K562 (cell line): Measurements from ENCODE around the gene DTD1. TPM values are rescaled to one million over a fixed set of nuclear protein-coding genes. Genes with fewer than 3 reads are reported as not detected.

ENCODE experiments used
- ASH1L ChIP-seq: fragments of 450-650 bp; IDR thresholded peaks from 2 replicates; pipeline ENCODE4 v1.6.1; 2018; ENCODE audit warnings: borderline replicate concordance, mild to moderate bottlenecking, low read depth; ENCODE audit not compliant: partially characterized antibody
- ATF6 ChIP-seq: sonication (generic); formaldehyde crosslinking; IDR thresholded peaks from 2 replicates; pipeline ENCODE4 v1.4.0; 2020; ENCODE audit warnings: mild to moderate bottlenecking, missing genetic modification reagents
- CXXC5 ChIP-seq: fragments of 250-450 bp; sonication (Bioruptor Pico); IDR thresholded peaks from 2 replicates; pipeline ENCODE4 v1.8.0; 2022; ENCODE audit warnings: inconsistent platforms, mild to moderate bottlenecking, moderate library complexity
- EGR1 ChIP-seq: fragments of 450-650 bp; conservative IDR thresholded peaks from 2 replicates; pipeline ENCODE4 v1.6.1; 2017; ENCODE audit warnings: mild to moderate bottlenecking
- ELF1 ChIP-seq: fragments of 200-800 bp; sonication (Bioruptor generic); IDR thresholded peaks from 2 replicates; pipeline ENCODE4 v1.6.1; 2016; ENCODE audit warnings: missing genetic modification characterization, missing compliant biosample characterization
- FIP1L1 ChIP-seq: fragments of 200-400 bp; formaldehyde crosslinking; IDR thresholded peaks from 2 replicates; pipeline ENCODE4 v1.6.1; 2018; ENCODE audit warnings: mild to moderate bottlenecking, low read depth, low read length; ENCODE audit not compliant: poor library complexity, severe bottlenecking
- FOXM1 ChIP-seq, 2 experiments: fragments of 450-650 bp in 1 of 2; sonication (generic) in 1 of 2; formaldehyde crosslinking in 1 of 2; IDR thresholded peaks; 2 replicates each; pipeline versions ENCODE4 v1.6.1 to v1.9.0; 2017 to 2022; ENCODE audit warnings: low read depth in 2 of 2, mild to moderate bottlenecking in 2 of 2, missing genetic modification reagents in 1 of 2, moderate library complexity in 1 of 2
- JUND ChIP-seq, 2 experiments: IDR thresholded peaks; 2 replicates in 1 of 2; 3 replicates in 1 of 2; pipeline ENCODE4 v1.6.1; 2011; ENCODE audit warnings: borderline replicate concordance in 2 of 2, low read depth in 2 of 2, low read length in 2 of 2, improper control_type of control experiment in 1 of 2, missing biosample characterization in 1 of 2, missing genetic modification characterization in 1 of 2, missing genetic modification reagents in 1 of 2
- KDM4B ChIP-seq, 2 experiments: fragments of 450-650 bp in 1 of 2; sonication (generic) in 1 of 2; IDR thresholded peaks; 2 replicates each; pipeline ENCODE4 v1.6.1; 2016 to 2017; ENCODE audit warnings: borderline replicate concordance in 2 of 2, antibody characterized with exemption in 1 of 2, low read depth in 1 of 2, mild to moderate bottlenecking in 1 of 2
- KDM5B ChIP-seq: fragments of 200-600 bp; sonication (generic); IDR thresholded peaks from 2 replicates; pipeline ENCODE4 v1.6.1; 2012; ENCODE audit warnings: low read depth, mild to moderate bottlenecking, moderate library complexity, low read length, control low read depth, inconsistent platforms; ENCODE audit not compliant: insufficient replicate concordance
- KHSRP ChIP-seq: fragments of 450-650 bp; IDR thresholded peaks from 2 replicates; pipeline ENCODE4 v1.6.1; 2017
- NCOA6 ChIP-seq: fragments of 450-650 bp; IDR thresholded peaks from 2 replicates; pipeline ENCODE4 v1.6.1; 2017; ENCODE audit warnings: mild to moderate bottlenecking
- PHF8 ChIP-seq: fragments of 200-600 bp; sonication (generic); IDR thresholded peaks from 2 replicates; pipeline ENCODE4 v1.6.1; 2012; ENCODE audit warnings: mixed run types, mild to moderate bottlenecking, inconsistent platforms, low read length, moderate library complexity, borderline replicate concordance
- POLR2H ChIP-seq: IDR thresholded peaks from 2 replicates; pipeline ENCODE4 v1.6.1; 2016; ENCODE audit warnings: missing genetic modification characterization, low read depth, mild to moderate bottlenecking, control low read depth, missing compliant biosample characterization, moderate library complexity
- RNF2 ChIP-seq: sonication (generic); IDR thresholded peaks from 2 replicates; pipeline ENCODE4 v1.6.1; 2016
- SUPT5H ChIP-seq: fragments of 450-650 bp; IDR thresholded peaks from 2 replicates; pipeline ENCODE4 v1.6.1; 2016
- TBP ChIP-seq: optimal IDR thresholded peaks from 2 replicates; pipeline ENCODE3; 2011; ENCODE audit warnings: low read depth, low read length, improper control_type of control experiment
- ZBTB8A ChIP-seq: fragments of 450-650 bp; IDR thresholded peaks from 2 replicates; pipeline ENCODE4 v1.6.1; 2018; ENCODE audit warnings: mild to moderate bottlenecking, moderate library complexity; ENCODE audit not compliant: partially characterized antibody
- ZKSCAN1 ChIP-seq: fragments of 150-350 bp; IDR thresholded peaks from 2 replicates; pipeline ENCODE4 v1.6.1; 2016; ENCODE audit warnings: low read depth, low read length
- ZNF644 ChIP-seq: fragments of 200-800 bp; sonication (Bioruptor generic); IDR thresholded peaks from 2 replicates; pipeline ENCODE4 v1.6.1; 2016; ENCODE audit warnings: low read depth, missing genetic modification characterization, missing compliant biosample characterization
- ZNF764 ChIP-seq: fragments of 250-450 bp; sonication (Bioruptor Pico); IDR thresholded peaks from 2 replicates; pipeline ENCODE4 v1.4.0; 2020; ENCODE audit warnings: low read depth, mild to moderate bottlenecking, moderate library complexity
- polyA plus RNA-seq, 8 experiments: library from polyadenylated mRNA; depleted of rRNA in 4 of 8; stranded (reverse) in 5 of 8; unstranded in 3 of 8; fragments of >200 nt; fragmentation: Nextera tagmentation in 2 of 8; fragmentation: Illumina TruSeq in 1 of 8; extraction: Ambion mirVana in 2 of 8; extraction: Trizol in 1 of 8; gene quantifications; 2 replicates each; pipeline versions ENCODE4 v1.2.1 to v1.2.3, GENCODE V29; 2011 to 2014; ENCODE audit warnings: inconsistent platforms in 1 of 8, missing spikeins in 1 of 8
- total RNA-seq, 7 experiments: library from RNA; depleted of rRNA in 6 of 7; stranded (reverse); fragments of >200 nt in 6 of 7; fragmentation: Illumina TruSeq in 2 of 7; extraction: Trizol in 2 of 7; gene quantifications; 2 replicates each; pipeline versions ENCODE4 v1.2.1 to v1.2.3, GENCODE V29; 2011 to 2021; ENCODE audit warnings: low replicate concordance in 1 of 7
- TF ChIP-seq, protein P1 (sequence below): fragments of 450-650 bp; IDR thresholded peaks from 2 replicates; pipeline ENCODE4 v1.6.1; 2016
- TF ChIP-seq, protein P2 (sequence below), 2 experiments: fragments of 450-650 bp; conservative IDR thresholded peaks; 2 replicates each; pipeline ENCODE4 v1.6.1; 2017; ENCODE audit warnings: mild to moderate bottlenecking in 2 of 2, moderate library complexity in 2 of 2

Gene DTD1
- total and polyA plus RNA-seq, 9 of the 15 experiments (the other 6 are each of a cell fraction or from before 2014, with no cell fraction given) = 5.7 to 28.6 (median 26.8) TPM

- TF ChIP-seq KDM5B = peak; percentile 62
- TF ChIP-seq KHSRP = no peak
- TF ChIP-seq NCOA6 = no peak
- TF ChIP-seq EGR1 = peak; percentile 36; the same call in 1 of the 2 replicates
- TF ChIP-seq KDM4B (IDR thresholded peaks at IDR 0.05; ENCODE audit: borderline replicate concordance in 2 of 2, low read depth in 1 of 2) = 0 out of 4 replicates have a peak, but pooled peaks of 1 of the 2 experiments have one; percentile 39
- TF ChIP-seq ZNF764 = no peak
- peak; percentile 88; the same call in 1 of the 2 replicates for TF ChIP-seq PHF8
- no peak for TF ChIP-seq ZBTB8A
- TF ChIP-seq ATF6 (CRISPR knock-in tag) = 0 out of 2 replicates have a peak, but pooled peaks have one; percentile 31
- no peak for TF ChIP-seq ZKSCAN1
- 0 out of 2 replicates have a peak, but pooled peaks have one; percentile 11 for TF ChIP-seq JUND (IDR thresholded peaks at IDR 0.05; ENCODE audit: borderline replicate concordance, low read depth, low read length)
- no peak; the same call in 2 of the 3 replicates for TF ChIP-seq JUND (tag; IDR thresholded peaks at IDR 0.05; ENCODE audit: borderline replicate concordance, low read depth, low read length)
- peak; percentile 73 for TF ChIP-seq CXXC5 (CRISPR knock-in tag)
- TF ChIP-seq POLR2H (tag) = peak; percentile 59
- no peak for TF ChIP-seq FIP1L1
- TF ChIP-seq RNF2 = no peak
- no peak for TF ChIP-seq ASH1L
- TF ChIP-seq ZNF644 = no peak
- peak; percentile 75 for TF ChIP-seq SUPT5H
- no peak; the same call in 1 of the 2 replicates for TF ChIP-seq FOXM1 (IDR thresholded peaks at IDR 0.05; ENCODE audit: low read depth)
- TF ChIP-seq FOXM1 (CRISPR knock-in tag; IDR thresholded peaks at IDR 0.05; ENCODE audit: low read depth) = no peak
- TF ChIP-seq, protein P1, sequence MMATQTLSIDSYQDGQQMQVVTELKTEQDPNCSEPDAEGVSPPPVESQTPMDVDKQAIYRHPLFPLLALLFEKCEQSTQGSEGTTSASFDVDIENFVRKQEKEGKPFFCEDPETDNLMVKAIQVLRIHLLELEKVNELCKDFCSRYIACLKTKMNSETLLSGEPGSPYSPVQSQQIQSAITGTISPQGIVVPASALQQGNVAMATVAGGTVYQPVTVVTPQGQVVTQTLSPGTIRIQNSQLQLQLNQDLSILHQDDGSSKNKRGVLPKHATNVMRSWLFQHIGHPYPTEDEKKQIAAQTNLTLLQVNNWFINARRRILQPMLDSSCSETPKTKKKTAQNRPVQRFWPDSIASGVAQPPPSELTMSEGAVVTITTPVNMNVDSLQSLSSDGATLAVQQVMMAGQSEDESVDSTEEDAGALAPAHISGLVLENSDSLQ = peak; percentile 65
- peak; percentile 75; the same call in 1 of the 2 replicates for TF ChIP-seq ELF1
- peak; percentile 48 for TF ChIP-seq TBP
- TF ChIP-seq, protein P2, sequence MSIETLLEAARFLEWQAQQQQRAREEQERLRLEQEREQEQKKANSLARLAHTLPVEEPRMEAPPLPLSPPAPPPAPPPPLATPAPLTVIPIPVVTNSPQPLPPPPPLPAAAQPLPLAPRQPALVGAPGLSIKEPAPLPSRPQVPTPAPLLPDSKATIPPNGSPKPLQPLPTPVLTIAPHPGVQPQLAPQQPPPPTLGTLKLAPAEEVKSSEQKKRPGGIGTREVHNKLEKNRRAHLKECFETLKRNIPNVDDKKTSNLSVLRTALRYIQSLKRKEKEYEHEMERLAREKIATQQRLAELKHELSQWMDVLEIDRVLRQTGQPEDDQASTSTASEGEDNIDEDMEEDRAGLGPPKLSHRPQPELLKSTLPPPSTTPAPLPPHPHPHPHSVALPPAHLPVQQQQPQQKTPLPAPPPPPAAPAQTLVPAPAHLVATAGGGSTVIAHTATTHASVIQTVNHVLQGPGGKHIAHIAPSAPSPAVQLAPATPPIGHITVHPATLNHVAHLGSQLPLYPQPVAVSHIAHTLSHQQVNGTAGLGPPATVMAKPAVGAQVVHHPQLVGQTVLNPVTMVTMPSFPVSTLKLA (conservative IDR thresholded peaks at IDR 0.05) = peak; percentile 70 to 83
Measured at GRCh38 chr20:18566892-18567738, 20.7 kb upstream of the DTD1 start, which contains the start of gene SMIM26 (continued).
